ENCODE measurements around the gene BEST1. TPM values are rescaled to one million over a fixed set of nuclear protein-coding genes. Genes with fewer than 3 reads are reported as not detected.

Gene BEST1
- polyA plus RNA-seq, 1 donor from 2014 or later: 6.4 TPM

GRCh38 chr11:61983419-61983818 is 33.3 kb downstream of the BEST1 start:
- H2AFZ ChIP-seq (ENCODE audit: low read depth, low read length): no peak overlapping the region
- H3K27ac ChIP-seq (ENCODE audit: low read length): no peak overlapping the region

GRCh38 chr11:61985869-61986268 is 35.7 kb downstream of the BEST1 start:
- H3K9me2 ChIP-seq (ENCODE audit: insufficient read depth, low read length): no peaks in the 10 kb centered on the region
- no peaks in the 10 kb centered on the region for H3F3A ChIP-seq (ENCODE audit: insufficient read depth, low read length, poor library complexity, severe bottlenecking)
- H3K9ac ChIP-seq (ENCODE audit: low read length): no peak overlapping the region
- H3K4me3 ChIP-seq (ENCODE audit: low read length): no peak overlapping the region
- H4K20me1 ChIP-seq (ENCODE audit: insufficient read depth): no peaks in the 10 kb centered on the region
- no peak overlapping the region for H2AFZ ChIP-seq (ENCODE audit: low read depth, low read length)
- no peaks in the 10 kb centered on the region for H3K36me3 ChIP-seq (ENCODE audit: insufficient read depth, low read length)
- H3K9me3 ChIP-seq (ENCODE audit: low read length): no peaks in the 10 kb centered on the region
- H3K27me3 ChIP-seq (ENCODE audit: insufficient read depth, low read depth, low read length): no peaks in the 10 kb centered on the region
- H3K4me2 ChIP-seq (ENCODE audit: low read length): no peak overlapping the region
- no peaks in the 10 kb centered on the region for H3K79me2 ChIP-seq (replicated peaks; ENCODE audit: insufficient read depth, low read length)
- H3K27ac ChIP-seq (ENCODE audit: low read length): no peak overlapping the region
- TF ChIP-seq REST (IDR thresholded peaks at IDR 0.05; ENCODE audit: borderline replicate concordance) (no peak), EZH2 (IDR thresholded peaks at IDR 0.05; ENCODE audit: borderline replicate concordance, insufficient read depth, low read length, poor library complexity, severe bottlenecking) (no peak), POLR2AphosphoS5 (IDR thresholded peaks at IDR 0.05) (no peak), CTCF (IDR thresholded peaks at IDR 0.05; ENCODE audit: poor library complexity, severe bottlenecking) (no peak), MXI1 (conservative IDR thresholded peaks at IDR 0.05; ENCODE audit: poor library complexity, severe bottlenecking) (no peak), SMC3 (conservative IDR thresholded peaks at IDR 0.05; ENCODE audit: poor library complexity) (no peak), TAF1 (IDR thresholded peaks at IDR 0.05; ENCODE audit: low read depth) (no peak)

More at GRCh38 chr11:61983419-61983818, 33.3 kb downstream of the BEST1 start:
- no peak overlapping the region for H3K4me2 ChIP-seq (ENCODE audit: low read length)
- H3F3A ChIP-seq (ENCODE audit: insufficient read depth, low read length, poor library complexity, severe bottlenecking): no peaks in the 10 kb centered on the region
- TF ChIP-seq SMC3 (conservative IDR thresholded peaks at IDR 0.05; ENCODE audit: poor library complexity) (no peak), RAD21 (conservative IDR thresholded peaks at IDR 0.05) (no peak), REST (IDR thresholded peaks at IDR 0.05; ENCODE audit: borderline replicate concordance) (no peak), CTCF (IDR thresholded peaks at IDR 0.05; ENCODE audit: poor library complexity, severe bottlenecking) (no peak), POLR2AphosphoS5 (IDR thresholded peaks at IDR 0.05) (no peak), EP300 (conservative IDR thresholded peaks at IDR 0.05; ENCODE audit: poor library complexity, severe bottlenecking) (no peak), TAF1 (IDR thresholded peaks at IDR 0.05; ENCODE audit: low read depth) (no peak), EZH2 (IDR thresholded peaks at IDR 0.05; ENCODE audit: borderline replicate concordance, insufficient read depth, low read length, poor library complexity, severe bottlenecking) (no peak), MXI1 (conservative IDR thresholded peaks at IDR 0.05; ENCODE audit: poor library complexity, severe bottlenecking) (no peak)
- no peak overlapping the region for H3K9ac ChIP-seq (ENCODE audit: low read length)
- no peaks in the 10 kb centered on the region for H3K36me3 ChIP-seq (ENCODE audit: insufficient read depth, low read length)
- no peaks in the 10 kb centered on the region for H3K27me3 ChIP-seq (ENCODE audit: insufficient read depth, low read depth, low read length)
- H3K4me3 ChIP-seq (ENCODE audit: low read length): no peak overlapping the region
- H4K20me1 ChIP-seq (ENCODE audit: insufficient read depth): no peaks in the 10 kb centered on the region
- no peaks in the 10 kb centered on the region for H3K9me2 ChIP-seq (ENCODE audit: insufficient read depth, low read length)
- no peaks in the 10 kb centered on the region for H3K9me3 ChIP-seq (ENCODE audit: low read length)
- H3K79me2 ChIP-seq (replicated peaks; ENCODE audit: insufficient read depth, low read length): no peaks in the 10 kb centered on the region
